CD4-positive, alpha-beta T cell treated with Interleukin-12 subunit alpha and Interleukin-12 subunit beta, for 1 hour (primary cell): ENCODE data around the gene PRKAG2.
"Not testable (repeated sequence)": the region's sequence is repeated elsewhere in the genome, so short reads cannot be mapped to it uniquely, and the experiment has no call there.

Source experiments
- DNase-seq: peaks from one replicate; pipeline ENCODE4 v3.0.0-alpha.2; 2020

PRKAG2 gene

DNA sequence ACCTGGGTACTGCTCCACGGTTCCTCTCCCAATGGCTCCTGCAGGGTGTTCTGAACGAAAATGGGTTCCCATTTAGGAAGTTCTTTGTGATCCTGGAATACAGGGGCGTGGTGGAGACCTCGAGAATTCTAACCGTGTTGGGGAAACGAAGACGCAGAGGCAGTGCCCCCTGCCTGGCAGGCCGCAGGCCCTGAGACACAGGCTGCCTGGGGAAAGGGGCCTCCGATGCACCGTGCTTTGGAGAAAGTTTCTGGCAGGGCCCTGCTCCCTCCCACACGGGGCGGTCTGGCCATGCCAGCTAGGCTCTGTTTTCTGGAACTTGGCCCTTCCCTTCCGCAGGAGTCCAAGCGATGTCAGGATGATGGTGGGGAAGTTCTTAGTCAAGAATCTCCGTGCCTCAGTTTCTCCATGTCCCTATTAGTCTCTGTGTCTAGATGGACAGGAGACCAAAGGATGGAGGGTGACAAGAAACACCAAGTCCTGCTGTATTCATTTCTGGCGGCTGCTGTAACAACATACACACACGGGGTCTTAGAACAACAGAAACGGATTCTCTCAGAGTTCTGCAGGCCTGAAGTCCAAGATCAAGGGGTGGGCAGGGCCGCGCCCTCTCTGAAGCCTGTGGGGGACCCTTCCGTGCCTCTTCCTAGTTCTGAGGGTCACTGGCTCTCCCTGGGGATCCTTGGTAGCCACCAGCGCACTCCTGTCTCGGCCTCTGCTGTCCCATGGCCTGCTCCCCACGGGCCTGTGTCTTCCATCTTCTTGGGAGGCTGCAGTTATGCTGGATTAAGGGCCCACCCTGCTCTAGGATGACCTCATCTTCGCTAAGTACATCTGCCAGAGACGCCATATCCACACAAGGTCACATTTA, 27.7 kb downstream of the PRKAG2 start:
- no peak for DNase-seq

DNA sequence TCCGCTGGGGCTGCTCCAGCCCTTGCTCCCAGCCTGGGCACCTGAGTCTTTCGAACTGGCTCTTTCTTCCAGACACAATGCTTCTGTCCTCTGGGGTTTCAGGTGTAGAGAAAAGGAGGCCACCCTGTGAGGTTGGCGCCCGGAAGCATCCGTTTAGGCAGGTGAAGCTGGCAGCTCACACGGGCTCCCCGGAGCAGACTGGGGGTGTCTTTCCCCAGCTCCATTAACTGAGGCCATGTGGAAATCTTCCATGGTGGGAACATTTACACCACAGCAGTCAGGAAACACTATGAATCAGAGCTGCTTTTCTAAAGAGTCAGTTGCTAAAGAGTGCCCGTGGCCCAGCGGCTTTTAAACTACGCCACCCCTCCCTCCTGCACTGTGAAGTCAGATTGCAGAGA, 29.2 kb downstream of the PRKAG2 start:
- DNase-seq: no peak

DNA sequence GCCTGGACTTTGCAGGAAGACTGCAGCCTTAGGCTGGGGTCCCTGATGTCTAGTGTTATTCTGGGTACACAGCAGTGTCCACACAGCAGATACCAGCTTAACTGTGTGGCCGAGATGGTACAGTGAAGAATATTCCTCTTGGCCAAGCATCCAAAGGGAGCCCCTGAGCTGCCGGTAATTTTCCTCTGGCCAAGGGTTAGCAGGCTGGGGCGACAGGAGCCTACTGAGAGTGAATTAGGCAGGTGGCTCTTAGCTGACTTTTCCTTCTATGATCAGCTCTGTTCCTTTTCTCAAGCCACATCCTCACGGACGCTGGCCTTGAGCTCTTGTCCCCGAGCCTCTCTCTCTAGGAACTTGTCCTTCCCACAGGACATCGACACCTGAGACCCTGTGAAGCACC, 29.8 kb downstream of the PRKAG2 start:
- DNase-seq: no peak

DNA sequence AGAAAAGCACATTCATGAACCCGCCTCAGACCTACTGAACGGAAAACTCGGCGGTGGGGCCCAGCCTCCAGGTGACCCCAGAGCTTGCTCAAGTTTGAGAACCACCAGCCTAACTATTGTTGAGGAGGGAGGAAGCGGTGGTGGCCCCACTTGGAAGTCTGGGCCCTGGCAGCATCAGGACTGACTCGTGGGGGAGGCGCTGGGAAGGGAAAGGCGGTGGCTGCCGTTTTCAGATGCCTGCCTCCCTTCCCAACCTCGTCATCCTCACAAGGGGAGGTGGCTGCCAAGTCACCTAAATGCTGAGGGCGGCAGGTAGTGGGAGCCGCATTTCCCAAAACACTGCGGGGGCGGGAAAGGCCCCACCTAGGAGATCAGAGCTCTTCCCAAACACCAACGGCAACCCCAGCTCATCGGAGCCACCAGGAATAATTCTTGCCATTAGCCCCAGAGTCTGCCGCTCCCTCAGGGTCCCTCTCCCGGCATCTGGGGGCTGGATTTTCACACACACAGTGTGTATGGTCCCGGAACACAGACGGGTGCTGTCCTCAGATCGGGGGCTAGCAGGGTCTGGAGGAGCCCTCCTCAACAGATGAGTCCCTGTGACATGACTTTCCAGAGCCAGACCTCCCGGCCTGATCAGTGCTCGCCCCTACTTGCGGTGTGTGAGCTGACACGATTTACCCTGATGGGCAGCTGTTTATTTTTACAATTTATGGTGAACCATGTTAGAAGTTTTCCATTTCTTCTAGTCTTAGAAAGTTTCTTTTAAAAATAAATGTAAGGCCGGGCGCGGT, 31.3 kb downstream of the PRKAG2 start:
- DNase-seq: no peak

DNA sequence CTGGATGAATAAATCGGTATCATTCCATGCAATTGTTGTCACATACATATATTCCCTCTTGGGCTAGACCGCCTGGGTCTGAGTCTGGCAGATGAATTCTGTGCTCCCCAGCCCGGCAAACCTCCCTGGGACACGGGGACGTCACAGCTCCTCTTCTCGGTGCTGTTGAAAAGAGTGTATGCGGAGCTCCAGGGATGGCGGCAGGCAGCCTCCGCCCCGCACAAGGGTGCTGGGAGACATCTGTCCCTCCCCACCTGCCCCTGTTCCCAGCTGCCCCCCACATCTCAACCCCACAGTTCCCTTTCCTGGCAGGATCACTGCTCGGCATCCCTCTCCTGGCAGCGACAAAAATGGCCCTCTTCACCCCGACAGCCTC, 32.1 kb downstream of the PRKAG2 start:
- no peak for DNase-seq

DNA sequence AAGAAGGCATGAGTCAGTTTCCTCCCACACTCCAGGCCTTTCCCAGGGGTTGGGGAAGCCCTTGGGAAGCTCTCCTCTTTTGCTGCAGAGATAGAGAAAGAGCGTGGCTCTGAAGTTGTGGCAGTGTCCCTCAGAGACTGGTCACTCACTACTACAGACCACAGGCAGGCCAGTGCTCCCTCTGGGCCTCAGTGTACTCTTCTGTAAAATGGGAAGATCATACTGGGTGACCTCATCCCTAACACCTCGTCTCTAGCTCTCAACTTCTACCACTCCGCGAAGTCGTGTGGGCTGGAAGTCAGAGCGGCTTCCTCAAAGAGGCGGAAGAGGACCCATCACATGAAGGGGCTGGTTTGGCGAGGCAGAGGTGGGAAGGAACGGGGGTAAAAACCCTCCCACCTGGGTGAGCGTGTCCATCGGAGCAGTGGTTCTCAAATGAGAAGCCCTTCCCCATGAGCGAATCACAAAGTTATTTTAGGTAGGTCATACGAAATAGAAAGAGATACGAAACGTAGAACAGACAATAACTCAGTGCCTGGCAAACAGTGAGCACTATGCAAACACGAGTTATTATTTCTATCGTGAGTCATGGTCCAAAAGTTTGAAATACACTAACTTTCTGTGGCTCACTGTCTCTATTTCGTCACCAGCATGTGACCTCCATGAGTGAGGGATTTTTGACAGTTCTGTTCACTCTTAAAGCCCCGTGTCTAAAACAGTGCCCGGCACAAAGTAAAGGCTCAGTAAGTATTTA, 32.7 kb downstream of the PRKAG2 start:
- DNase-seq: no peak

DNA sequence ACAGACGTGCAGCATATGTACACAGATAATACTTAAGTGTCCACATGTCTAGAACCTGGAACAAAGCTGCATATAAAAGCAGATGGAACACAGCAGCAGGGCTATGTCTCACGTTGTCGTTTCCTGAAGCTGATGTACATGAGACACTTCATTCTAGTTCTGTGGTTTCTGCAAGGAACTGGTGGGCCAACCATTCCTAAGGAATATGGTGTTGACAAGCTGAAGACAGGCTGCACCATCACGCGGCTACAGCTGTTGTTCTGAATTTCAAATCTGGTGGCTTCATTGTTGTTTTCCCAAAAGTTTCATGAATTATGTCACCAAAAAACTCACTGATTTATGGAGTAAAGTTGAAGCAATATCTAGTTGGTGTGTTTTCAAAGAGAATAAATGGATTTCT, 33.7 kb downstream of the PRKAG2 start:
- DNase-seq: no peak

DNA sequence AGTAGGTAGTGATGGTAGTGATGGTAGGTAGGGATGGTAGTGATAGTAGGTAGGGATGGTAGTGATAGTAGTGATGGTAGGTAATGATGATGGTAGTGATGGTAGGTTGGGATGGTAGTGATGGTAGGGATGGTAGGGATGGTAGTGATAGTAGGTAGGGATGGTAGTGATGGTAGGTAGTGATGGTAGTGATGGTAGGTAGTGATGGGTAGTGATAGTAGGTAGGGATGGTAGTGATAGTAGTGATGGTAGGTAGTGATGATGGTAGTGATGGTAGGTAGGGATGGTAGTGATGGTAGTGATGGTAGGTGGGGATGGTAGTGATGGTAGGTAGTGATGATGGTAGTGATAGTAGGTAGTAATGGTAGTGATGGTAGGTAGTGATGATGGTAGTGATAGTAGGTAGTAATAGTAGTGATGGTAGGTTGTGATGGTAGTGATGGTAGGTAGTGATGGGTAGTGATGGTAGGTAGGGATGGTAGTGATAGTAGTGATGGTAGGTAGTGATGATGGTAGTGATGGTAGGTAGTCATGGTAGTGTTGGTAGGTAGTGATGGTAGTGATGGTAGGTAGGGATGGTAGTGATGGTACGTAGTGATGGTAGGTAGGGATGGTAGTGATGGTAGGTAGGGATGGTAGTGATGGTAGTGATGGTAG, 35.4 kb downstream of the PRKAG2 start:
- not testable (repeated sequence) for DNase-seq

DNA sequence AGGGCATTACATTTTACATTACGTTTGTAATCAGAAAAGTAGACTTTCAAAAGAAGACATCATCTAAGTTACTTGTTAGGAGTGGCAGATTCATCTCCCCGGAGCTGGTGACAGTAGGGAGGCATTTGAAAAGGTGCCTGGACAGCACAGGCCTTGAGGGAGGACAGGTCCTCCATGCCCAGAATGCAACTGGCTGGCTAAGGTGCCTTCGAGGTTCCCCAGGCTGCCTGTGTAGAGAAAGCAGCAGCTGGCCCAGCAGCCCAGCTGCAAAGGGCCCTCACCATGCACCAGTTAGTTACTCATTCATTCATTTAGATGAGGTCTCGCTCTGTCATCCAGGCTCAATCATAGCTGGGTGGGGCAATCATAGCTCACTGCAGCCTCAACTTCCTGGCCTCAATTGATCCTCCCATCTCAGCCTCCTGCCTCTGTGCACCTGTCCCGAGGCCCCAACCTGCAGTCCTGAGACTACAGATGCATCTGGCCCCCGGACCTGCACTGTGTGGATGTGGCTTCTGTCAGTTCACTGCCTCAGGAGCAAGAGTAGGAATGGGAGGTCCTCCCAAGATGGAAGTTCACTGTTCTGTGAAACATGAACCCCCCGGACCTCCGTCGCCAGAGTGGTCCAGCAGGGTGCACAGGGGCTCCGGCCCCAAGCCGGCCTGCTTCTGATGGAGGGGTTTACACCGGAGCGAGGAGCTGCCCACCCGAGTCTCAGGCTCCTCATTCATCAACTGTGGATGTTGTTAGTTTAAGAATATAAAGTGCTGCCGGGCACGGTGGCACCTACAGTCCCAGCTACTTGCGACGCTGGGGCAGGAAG, 36.6 kb downstream of the PRKAG2 start:
- DNase-seq: no peak

DNA sequence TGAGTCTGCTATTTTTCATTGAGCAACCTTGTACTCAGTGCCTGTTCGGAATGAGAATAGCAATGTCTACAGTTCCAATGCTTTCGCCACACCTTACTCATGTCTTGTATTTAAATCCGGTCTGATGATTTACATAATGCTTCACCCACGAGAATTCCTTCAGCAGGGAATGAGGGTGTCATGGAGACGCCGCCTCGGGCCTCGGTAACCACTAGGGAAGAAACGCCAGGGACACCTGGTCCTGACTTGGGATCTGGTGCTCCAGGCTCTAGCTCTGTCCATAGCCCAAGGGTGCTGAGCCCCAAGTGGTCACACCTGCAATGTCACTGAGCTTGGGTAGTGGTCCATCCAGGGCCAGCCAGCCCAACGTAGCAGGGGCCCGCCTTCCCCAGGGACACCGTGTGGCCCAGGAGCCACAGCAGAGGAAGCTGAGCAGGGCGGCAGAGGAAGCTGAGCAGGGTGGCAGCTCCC, 37.4 kb downstream of the PRKAG2 start:
- no peak for DNase-seq

DNA sequence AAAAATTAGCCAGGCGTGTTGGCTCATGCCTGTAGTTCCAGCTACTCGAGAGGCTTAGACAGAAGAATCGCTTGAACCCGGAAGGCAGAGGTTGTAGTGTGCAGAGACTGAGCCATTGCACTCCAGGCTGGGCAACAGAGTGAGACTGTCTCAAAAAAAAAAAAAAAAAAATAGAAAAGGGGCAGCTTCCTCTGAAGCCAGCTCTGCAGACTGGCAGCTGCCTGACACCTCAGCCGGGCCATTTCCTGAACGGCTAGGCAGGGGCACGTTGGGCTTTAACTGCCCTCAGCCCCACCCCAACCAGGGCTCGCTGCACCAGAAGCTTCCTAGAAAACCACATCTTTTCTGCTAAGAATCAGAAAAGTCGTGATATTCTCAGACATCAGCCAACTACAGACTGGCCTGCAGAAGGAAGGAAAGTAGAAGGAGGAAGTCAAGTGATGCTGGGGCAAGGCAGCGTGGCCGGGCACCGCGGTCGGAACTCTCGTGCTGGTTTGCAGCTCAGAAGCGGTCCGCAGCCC, 38.0 kb downstream of the PRKAG2 start:
- peak; percentile 58 for DNase-seq

DNA sequence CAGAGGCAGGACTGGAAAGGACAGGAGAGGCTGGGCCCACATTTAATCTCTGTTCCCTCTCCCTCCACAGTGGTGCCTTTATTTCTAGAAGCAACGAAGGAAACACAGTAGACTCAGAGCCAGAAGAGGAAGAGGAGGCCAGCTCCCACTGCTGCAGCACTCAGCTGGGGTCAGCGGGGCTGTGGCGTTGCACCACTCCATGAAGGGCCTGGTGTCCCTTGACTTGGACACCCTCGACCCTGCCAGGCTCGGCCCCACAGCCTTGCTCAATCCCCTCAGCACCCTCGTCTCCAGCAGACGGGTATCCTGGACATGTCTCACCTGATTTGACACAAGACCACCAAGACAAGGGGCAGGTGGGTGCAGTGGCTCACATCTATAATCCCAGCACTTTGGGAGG, 38.8 kb downstream of the PRKAG2 start:
- DNase-seq: no peak

DNA sequence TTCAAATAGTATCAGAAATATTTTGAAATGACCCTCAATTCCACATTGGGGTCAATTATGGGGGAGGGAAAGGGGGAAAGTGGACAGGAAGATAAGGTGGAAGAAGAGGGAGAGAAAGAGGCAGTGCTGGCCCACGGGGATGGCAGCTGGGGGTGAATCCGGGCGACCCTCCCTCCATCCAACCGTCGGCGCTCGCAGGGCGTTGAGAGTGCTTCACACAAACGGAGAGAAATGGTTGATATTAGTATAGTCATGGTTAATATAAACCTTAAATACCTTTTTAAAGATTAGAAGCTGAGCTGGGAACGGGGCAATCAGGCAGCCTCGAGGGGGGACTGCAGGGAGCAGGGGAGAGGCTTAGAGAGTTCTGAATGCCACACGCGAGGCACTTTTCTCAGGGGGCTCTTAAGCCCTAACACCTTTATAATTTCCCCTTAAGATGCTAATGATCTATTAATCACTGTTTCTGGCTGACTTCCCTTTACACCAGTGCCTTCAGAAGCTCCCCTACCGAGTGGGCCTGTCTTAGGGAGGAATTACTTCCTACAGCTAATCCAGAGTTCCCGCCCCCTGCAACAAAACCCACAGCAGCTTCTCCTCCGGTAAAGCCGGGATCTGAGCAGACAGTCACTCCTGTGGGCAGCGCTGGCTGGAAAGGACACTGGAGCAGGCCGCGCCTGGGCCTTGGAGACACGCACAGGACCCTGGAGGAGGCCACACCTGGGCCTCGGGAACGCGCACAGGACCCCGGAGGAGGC, 39.5 kb downstream of the PRKAG2 start:
- DNase-seq: no peak

DNA sequence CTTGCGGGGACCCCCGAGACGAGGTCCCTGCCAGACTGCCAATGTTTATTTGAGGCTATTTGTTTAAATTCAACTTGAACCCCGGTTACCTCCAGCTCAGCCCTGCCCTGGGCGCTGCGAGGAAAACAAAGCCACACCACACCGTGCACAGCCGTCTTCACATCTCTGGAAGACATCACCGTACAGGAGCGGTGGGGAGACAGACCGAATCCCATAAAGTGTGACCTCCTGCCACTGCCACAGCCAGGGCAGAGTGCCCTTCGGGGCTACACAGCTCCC, 40.0 kb downstream of the PRKAG2 start:
- DNase-seq: no peak

DNA sequence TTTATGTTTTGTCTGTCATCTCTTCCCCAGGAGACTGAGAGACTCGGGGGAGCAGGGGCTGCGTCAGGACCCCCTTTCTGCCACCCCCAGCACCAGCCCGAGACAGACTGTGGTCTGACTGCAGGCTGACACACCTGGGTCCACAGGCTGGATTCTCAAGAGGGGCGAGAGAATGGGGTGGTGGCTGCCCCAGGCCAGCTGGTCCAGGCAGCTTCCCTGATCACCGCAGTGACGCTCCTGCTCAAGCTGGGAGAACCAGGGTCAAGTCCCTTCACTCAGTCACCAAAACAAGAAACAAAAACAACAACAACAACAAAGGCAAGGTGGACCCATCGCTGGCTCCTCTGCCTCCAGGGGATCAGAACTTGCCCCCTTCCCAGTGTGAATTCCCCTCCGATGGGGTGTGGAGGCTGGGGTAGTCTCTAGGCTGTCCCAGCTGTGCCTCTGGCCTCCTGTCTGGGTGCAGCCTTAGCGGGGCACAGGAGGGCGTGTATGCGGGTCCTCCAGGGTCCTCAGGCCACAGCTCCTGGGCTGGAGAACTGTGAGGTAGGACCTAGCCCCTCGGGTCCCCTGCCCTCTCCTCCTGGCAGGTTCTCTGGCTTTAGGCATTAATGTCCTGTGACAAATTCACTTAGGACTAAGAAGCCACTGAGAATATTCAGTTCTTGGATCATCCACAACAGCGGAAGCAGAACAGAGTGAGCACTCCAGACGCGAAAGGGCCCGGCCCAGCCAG, 40.6 kb downstream of the PRKAG2 start:
- DNase-seq: no peak

DNA sequence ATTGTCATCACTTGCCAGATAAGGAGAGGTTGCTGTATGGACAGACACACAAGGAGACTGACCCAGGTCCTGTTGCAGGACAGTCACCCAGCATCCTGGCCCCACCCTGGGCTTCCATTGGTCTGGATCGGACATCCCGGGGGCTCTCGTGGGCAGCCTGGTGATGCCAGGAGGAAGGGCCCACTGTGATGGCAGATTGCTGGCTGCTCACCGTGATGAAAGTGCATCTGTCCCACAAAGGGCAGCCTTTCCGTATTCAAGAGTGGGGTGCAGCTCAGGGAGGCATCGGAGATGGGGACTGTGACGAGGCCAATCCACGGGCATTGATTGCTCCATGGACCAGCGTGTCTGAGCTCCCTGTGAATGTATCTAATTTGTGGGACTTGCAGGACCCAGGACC, 41.3 kb downstream of the PRKAG2 start:
- no peak for DNase-seq

DNA sequence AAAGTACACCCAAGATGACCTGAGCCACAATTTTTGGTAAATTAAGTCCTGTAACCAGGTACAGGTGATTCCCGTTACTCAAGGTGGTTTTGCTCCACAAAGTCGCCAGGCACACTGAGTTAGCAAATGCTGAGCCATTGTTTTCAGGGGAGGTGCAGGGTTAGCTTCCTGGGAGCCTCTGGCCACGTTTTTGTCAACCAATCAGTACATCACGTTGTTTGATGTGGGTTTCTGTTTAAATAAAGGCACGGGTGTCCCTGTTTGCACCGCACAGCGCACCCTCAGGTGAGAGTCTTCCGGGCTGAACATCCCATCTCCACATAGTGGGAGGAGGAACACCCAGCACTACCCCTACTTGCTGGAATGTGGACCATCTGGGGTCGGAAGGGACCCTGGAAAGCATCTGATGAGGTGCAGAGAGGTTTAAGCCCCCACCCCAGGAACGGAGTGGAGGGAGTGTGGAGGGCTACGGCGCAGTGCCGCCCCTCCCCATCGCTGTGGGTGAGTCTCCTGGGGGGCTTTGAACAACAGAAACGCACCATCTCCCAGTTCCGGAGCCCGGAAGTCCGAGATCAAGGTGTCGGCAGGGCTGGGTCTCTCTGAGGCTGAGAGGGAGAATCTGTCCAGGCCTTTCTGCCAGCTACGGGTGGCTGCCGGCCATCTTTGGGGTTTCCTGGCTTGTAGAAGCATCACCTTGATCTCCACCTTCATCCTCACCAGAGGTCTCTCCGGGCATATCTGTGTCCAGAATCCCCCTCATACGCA, 42.5 kb downstream of the PRKAG2 start:
- no peak for DNase-seq

DNA sequence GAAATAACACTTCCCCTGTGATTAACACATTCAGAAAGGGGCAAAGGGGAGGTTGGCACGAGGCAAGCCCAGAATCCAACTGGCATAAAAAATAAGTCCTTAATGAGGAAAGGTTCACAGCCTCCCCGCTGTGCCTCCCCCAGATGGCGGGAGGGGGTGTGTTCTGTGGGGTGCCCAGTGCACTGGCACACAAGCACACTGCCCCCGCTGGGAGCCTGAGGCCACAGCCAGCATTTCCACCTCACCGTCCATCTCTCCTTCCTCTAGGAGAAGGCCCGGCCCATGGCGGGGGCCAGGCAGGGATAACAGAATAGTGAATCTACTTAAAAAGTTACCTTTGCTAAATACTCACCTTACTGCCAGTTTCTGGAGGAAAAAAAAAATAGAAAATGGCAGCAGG, 43.2 kb downstream of the PRKAG2 start:
- DNase-seq: no peak

DNA sequence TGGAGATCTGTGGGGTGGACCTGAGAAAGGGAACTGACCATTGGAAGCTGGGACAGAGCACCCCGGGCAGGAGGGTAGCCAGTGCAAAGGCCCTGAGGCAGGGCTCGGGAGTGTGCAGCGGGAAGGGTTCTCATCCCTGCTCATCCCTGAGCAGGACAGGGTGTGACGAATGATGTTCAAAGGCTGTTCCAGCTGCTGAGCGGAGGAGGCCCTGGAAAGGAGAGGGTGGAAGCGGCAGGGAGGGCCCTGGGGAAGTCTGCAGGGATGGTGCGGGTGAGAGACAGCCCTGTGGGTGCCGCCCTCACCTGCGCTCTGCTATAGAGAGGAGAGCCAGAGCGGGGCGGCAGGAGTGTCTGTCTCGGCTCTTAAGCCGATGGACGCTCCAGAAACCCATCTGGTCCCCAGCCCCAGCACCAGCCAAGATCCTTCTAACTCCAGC, 43.7 kb downstream of the PRKAG2 start:
- no peak for DNase-seq

DNA sequence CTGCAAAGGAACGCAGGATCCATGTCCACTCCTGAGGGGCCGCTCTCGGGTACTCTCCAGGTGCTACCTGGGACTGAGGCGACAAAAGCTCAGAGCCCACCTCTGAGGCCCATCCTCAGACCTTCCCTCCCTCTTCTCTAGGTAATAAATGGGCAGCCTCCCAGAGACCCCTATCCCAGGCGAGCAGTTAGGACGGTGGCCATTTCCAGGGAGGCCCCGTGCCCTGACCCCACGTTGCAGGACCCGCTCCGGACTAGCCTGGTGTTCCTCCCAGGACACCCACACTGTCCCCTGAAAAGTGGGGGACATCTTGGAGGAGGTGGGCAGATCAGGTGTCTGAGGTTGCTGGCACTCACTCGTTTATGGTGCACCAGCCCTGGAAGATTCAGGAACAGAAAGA, 44.3 kb downstream of the PRKAG2 start:
- no peak for DNase-seq
